ENCODE measurements around the gene CD248.

Gene CD248

GRCh38 chr11:66275984-66276612, 40.7 kb downstream of the CD248 start:
- DNase-seq (ENCODE audit: low spot score), result no peak

- DNase-seq (ENCODE audit: low spot score), result no peak
Measured at GRCh38 chr11:66275396-66275795, 41.4 kb downstream of the CD248 start.

- no peak for DNase-seq (ENCODE audit: low spot score)
Measured at GRCh38 chr11:66274219-66274618, 42.6 kb downstream of the CD248 start.

- no peak for DNase-seq (ENCODE audit: low spot score)
Measured at GRCh38 chr11:66272596-66272995, 44.2 kb downstream of the CD248 start.

- DNase-seq (ENCODE audit: low spot score), result no peak
Measured at GRCh38 chr11:66271816-66272215, 45.0 kb downstream of the CD248 start.

GRCh38 chr11:66268952-66269905, 47.6 kb downstream of the CD248 start:
- peak; percentile 33 for DNase-seq (ENCODE audit: low spot score)

GRCh38 chr11:66268244-66268951, 48.4 kb downstream of the CD248 start, which contains the start of gene RAB1B:
TSS of gene RAB1B (plus strand) at chr11:66268639. CDS start at chr11:66268680, 41 bp downstream.
- peak; percentile 97 for DNase-seq (ENCODE audit: low spot score)

- DNase-seq (ENCODE audit: low spot score), result peak; percentile 88
Measured at GRCh38 chr11:66267379-66268243, 49.2 kb downstream of the CD248 start.

GRCh38 chr11:66267039-66267378, 49.8 kb downstream of the CD248 start:
- no peak for DNase-seq (ENCODE audit: low spot score)

- DNase-seq (ENCODE audit: low spot score), result no peak
Measured at GRCh38 chr11:66266378-66267038, 50.3 kb downstream of the CD248 start.

GRCh38 chr11:66265531-66266377, 51.1 kb downstream of the CD248 start:
- DNase-seq (ENCODE audit: low spot score), result no peak

GRCh38 chr11:66264914-66265313, 51.9 kb downstream of the CD248 start:
- no peak for DNase-seq (ENCODE audit: low spot score)

Measured in germinal center (tissue), 1 donor.